NCI-H226 (cell line): ENCODE measurements around the gene ZNF710.

Experiments
- DNase-seq: peaks from one replicate; pipeline ENCODE4 v3.0.0-alpha.2; 2015

ZNF710 gene

DNA sequence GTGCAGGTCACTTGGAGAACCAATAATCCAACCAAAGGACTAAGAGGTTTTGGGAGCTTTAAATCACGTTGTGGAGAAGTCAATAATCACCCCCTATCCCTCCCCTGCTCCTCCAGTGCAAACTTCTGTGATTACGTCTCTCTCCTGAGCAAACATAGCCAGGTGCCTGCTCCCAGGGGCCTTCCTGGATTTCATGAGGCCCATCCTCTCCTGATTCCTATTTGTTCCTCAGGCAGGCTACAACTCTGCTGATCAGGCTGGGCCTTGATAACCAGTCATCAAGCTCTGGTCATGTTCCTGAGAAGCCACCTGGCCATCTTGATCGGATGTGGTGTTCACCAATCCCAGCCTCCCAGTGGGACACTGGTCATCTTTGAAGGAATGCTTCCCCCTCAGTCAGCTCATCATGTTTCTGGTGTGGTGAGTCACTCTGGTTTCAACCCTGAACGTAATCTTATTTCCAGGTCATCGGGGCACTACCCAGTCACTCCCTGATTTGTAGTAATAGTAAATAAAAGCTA lies 2.9 kb upstream of the ZNF710 start:
- peak; percentile 85 for DNase-seq

DNA sequence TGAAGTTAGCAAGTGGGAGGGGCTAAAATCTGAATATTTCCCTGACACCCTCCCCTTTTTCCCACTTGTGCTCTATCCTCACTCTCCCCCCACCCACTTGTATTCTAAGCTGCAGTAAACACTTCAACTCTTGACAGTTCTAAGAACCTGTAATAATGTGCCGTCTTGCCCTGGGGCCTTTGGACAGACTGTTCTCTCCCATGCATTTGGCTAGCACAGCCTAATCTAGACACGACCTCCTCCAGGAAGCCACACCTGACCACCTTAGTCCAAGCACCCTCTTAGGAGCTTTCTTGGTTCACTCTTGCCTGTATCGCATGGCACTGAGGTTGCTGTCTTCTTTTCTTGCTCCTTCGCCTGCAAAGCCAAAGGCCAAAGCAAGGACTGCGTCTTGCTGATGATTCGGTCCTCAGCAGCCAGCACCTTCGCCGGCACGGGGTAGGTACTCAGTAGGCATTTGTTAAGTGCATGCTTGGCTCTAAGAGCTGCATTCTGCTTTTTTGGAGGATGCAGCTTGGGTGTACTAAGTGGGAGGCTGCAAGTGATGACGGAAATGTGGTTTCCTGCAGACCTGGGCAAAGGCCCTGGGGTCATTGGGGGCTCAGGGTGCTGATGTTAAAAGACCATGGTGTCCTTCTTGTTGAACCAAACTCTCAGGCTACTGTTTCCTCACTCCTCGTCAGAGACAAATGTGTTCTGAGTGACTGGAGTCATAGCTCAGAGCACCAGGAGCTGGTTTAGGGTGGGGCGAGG lies 2.0 kb upstream of the ZNF710 start:
- DNase-seq: no peak

DNA sequence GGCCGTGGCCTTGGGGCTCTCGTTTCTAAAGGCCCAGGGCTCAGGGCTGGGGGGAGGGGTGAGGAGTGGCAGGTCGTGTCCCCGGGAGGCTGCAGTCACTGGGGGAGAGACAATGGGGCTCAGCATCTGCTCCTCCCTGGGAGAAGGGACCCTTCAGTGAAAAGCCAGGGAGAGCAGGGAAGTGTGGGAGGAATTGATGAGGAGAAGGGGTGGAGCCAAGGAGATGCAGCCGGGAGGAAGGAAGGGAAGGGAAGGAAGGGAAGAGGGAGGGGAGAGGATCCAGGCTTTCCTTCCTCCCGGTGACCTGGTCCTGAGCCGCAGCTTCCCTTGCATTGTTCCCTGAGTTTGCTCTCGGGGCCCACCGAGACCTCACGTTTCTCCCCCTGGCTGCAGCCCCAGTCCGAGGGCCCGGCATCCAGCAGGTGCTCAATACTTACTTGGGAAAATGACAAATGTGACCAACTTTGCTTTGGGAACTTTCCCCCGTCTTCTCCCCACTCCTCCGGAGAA lies 1.4 kb upstream of the ZNF710 start:
- DNase-seq: no peak

DNA sequence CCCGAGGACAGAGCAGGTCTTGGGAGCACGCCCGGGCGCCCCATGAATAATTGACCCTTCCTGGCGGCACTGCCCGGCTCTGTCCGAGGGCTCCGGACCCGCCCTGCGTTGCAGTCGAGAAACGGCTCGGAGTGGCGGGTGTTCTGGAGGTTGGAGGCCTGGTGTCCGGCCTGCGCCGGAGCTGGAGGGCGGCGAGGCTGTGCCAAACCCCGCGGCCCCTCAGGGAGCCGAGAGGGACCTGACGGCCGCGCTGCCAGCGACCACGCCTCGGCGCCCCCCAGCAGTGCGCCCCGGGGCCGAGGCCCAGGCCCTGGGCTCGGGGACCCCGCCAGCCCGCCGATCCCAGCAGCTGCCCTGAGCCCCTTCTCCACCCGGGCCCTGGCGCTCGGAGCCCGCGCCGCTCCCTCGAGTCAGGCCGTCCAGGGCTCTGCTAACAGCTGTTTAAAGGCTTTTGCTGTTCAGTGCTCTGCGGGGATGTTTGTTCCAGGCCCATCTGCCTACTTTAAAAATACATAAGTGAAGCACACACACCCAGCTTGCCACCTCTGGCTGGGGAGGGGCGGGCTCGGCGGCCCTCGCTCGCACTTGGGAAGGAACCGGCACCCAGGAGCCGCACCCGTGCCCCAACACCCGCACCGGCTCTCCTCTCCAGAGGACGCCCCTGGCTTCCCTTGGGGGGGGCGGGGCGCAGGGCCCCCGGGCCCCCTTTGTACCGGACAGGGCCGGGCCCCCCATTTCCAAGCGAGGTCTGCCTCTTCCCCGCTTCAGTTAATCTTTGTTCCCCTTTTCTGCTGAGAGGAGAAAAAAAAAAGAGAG lies 730 bp upstream of the ZNF710 start:
- DNase-seq: no peak

DNA sequence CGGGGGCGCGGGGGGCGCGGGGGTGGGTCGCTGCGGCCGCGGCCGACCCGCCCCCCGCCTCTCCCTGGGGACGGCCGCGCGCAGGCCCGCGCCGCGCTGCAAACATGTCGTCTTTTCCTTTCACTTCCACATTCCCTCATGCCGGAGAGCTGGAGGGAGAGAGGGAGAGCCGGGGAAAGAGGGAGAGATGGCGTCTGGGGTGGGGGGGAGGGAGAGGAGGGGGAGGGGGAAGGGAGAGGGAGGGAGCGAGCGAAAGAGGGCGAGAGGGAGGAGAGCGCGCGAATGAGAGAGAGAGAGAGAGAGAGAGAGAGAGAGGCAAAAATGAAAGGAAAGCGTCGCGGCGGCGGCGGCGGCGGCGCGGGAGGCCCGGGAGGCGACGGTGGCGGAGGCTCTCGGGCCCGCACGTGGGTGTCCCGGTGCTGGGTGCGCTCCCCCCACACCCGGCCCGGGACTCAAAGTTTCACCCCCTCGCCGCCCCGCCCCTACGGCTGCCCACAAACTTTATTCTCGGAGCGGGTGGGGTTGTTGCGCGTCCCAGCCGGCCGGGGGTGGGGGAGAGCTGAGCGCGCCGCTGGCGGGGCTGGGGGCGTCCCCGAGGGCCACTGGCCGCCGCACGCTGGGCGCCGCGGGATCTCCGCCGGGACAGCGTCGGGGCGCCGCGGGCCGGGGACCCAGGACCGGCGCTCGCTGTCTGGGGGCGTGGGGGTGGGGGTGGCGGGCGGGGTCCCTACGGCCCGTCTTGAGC lies 731 bp downstream of the ZNF710 start:
- DNase-seq: peak; percentile 46

DNA sequence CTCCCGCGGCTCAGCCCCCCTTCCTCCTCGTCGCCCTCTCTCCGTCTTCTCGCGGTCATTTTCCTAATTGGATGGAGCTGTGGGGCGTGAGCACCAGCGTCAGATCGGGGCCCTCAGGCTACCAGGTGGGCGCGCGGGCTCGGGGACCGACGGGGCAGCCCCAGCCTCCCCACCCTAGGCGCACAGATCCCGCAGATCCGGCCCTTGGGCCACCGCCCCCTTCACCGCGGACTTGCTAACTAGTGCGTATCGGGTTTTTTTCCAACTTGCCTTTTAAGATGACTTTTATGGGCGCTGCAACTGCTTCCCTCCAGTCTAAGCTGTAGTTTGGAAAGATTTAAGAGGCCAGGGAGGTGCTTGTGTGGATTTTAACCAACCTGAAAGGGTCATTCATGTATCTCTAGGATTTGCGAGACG lies 1.3 kb downstream of the ZNF710 start:
- peak; percentile 36 for DNase-seq

DNA sequence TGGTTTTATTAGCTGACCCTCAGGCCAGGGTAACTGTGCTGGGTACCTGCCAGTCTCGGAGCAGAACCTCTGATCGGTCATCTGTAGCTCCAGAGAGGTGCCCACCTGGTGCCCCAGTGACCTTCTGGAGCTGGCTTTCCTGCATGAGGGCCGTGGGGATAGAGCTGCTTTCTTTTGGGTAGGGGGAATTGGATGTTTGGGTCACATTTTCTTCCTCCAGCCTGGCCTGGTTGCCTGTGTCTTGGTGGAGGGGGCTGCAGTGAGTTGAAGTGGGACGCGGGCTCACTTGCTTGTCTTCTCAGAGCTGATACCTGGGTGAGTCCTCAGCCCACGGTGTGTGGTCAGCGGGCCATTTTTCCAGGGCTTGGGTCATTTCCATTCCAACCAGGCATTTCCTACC lies 2.6 kb downstream of the ZNF710 start:
- no peak for DNase-seq

DNA sequence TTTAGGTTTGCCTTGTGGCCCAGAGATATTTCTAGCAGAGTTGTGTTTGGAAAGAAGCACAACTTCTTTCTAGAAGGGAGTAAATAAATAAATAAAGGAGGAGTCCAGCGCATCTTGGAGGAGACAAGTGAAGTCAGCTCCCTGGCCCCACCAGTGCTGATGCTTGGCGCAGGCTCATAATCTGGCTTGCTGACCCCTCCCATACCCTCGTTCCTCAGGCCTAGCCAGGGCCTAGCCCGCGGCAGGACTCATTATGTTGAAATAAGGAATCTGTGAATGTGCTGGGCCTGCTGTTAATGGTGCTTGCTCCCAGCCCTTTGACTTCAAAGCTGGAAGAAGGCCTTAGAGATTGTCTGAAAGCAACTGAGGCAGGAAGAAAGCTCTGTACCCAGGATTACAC lies 3.1 kb downstream of the ZNF710 start:
- DNase-seq: no peak

DNA sequence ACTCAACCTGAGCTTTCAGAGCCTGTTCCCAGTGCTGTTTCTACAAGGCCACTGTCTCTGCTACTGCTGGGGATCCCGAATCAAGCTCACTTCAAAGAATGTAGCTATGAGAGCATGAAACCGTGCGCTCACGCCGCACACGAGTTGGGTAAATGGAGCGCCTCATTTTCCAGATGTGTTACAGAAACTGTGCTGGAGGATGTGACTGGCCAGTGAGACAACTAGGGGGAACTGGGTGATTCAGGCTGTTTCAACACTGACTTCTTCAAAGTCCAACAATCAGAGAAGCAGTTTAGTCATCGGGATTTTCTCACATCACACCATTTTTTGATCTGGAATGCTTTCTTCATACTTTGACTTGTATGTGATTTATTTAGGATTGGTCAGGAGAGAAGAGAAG lies 3.5 kb downstream of the ZNF710 start:
- DNase-seq: peak; percentile 96

DNA sequence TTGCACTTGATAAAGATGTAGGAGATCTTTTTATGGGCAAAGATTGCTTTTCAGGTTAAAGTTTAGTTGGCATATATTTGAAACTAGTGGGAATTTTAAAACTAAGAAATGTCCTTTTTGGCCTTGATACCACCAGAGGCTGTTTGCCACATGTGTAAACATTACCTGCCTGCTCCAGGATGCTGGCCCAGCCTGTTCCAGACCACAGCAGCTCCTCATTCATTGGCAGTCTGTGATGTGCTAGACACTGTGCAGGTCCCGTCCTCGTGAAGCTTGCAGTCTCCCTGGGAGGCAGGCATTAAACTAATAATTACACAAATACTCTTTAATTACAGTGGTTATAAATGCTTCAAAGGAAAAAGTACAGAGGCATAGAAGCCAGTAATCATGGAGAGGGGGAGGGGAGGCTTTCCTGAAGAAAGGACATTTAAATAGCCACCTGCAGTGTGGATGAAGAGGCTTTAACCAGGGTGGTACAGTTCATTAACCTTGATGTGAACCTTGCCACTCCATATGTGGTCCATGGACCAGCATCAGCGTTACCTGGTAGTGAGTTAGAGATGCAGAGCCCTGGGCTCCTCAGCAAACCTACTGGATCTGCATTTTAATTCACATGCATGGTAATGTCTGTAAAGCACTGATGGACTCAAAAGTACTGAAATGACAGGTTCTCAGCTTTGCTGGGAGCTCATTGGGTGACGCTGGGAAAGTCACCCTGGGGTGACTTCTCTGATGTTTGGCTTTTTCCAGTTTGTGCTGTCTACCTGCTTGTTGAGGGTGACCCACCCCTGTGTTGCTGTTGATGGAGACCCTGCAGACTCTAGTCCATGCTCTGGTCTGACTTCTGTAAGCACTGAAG lies 5.3 kb downstream of the ZNF710 start:
- DNase-seq: no peak

DNA sequence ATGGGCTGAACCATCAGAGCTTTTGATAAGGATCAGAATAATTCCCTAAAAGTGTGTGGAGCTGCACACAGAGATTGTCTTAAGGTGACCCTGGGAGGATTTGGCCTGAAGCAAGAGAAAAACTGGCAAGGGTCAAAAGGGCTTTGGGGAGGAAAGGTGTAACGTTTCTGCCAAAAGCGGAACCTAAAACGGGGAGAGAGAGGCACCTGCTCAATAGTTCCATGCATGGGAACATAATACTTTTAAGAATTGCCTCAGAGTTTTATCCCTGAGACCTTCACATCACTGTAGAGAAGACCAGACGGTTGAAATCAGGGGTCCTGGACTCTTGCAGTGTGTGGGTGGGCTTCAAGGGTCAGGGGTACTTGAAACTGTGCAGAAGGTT lies 5.9 kb downstream of the ZNF710 start:
- DNase-seq: no peak

DNA sequence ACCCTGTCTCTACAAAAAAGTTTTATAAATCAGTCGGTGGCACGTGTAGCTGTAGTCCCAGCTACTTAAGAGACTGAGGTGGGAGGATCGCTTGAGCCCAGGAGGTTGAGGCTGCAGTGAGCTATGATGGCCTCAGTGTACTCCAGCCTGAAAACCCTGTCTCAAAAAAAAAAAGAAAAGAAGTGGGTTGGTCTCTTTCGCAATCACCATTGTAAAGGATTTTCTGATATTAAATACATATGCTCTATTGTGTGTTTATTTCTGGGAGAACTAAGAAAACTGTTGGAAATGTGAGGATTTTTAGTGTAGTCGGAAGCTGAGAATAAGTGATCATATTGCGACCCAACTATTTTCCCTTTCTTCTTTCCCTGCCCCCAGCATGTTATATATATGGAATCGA lies 7.5 kb downstream of the ZNF710 start:
- DNase-seq: no peak

DNA sequence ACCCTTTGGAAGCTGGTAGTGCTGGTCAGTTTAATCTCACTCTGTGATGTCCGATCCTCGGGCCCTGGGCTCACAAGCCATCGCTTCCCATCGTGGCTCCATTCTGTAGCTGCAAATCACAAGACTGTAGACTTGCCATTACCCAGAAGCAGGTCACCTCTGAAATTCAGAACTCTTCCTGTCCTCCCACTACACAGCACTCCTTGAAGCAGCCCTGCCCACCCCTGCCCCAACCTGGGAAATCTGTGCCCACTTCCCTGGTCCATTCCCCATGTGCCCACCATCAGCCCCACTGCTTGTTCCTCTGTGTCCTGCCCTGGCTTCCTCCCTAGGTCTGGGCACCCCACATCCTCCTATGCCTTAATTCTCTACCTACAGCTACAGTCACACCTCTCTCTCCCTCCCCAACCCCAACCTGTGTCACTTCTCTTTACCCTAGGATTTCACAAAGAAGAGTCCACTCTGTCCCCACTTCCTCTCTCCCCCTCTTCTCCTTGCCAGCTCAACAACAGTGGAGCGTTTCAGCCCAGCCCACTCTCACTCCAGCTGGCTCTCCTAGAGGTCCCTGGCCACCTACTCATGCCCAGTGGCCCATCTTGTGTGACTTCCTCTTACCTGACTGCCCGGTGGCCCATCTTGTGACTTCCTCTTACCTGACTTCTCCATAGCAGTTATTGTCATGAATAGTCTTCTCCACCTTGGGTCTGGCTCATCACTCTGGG lies 8.3 kb downstream of the ZNF710 start:
- no peak for DNase-seq

DNA sequence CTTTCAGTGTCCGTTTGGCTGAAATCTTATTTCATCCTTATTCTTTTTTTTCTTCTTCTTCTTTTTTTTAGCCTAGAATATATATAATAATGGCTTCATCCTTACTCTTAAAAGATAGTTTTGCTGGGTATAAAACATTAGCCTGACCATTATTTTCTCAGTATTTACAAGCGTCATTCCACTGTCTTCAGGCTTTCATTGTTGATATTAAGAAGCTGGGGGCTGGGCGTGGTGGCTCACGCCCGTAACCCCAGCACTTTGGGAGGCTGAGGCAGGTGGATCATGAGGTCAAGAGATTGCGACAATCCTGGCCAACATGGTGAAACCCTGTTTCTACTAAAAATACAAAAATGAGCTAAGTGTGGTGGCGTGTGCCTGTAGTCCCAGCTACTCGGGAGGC lies 10.6 kb downstream of the ZNF710 start:
- no peak for DNase-seq

DNA sequence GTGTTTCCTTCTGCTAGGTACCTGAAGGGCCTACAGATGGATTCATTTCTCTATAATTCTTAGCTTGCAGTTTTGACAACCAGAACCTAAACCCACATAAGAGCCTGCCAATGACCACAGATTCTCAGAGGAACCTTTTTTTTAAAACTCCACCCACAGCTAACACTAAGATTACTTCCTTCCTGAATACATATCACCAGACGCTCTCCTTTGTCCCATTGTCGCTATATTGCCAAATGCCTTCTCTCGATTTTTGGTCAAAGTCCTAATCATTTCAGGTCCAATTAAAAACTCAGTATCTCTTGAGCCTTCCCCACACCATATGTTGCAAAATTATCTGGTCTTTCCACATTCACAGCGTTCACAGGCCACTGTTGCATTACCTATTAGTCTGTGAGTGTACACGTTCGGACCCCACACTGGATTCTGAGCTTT lies 12.4 kb downstream of the ZNF710 start:
- DNase-seq: no peak

DNA sequence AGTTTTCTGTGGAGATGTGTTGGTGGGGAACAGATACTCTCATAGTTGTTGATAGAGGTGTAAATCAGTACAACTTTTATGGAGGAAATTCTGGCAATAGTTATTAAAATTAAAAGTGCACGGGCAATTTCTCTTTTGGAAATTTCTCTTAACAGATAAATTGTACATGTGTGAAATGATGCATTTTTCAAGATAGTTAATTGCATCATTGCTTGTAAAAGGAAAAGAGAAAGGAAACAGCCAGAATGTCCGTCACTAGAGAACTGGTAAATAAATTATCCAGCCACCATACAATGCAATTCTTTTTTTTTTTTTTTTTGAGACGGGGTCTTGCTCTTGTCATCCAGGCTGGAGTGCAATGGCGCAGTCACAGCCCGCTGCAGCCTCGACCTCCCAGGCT lies 14.2 kb downstream of the ZNF710 start:
- no peak for DNase-seq

DNA sequence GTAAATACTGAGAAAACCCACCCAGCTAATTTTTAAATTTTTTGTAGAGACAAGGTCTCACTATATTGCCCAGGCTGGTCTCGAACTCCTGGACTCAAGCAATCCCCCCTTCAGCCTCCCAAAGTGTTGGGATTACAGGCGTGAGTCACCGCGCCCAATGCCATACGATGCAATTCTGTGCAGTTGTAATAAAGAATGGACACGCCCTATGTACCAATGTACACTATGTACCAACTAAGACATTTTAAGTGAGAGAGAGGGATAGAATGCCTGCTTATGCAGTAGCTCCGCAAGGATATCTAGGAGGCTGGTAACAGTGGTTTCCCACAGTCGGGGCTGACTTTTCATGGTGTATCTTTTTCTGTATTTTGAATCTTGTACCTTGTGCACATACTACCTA lies 14.6 kb downstream of the ZNF710 start:
- DNase-seq: no peak

DNA sequence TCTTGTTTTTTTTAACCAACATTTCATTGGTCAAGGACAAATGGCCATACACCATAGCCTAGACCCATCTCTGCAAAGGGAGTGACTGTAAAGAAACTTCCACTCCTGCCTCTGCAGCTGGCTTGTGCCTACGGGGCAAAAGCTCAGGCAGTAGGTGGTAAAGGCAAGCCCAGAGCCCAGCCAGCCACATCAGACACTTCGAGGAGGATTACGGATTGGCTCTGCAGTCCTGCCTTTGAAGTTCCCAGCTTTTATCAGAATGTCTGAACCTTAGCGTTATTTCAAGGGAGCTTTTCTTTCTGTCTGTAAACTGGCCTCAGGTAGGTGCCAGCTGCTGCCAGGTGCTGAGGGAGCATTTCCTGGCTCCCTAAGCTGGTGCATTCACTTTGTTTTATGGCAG lies 15.6 kb downstream of the ZNF710 start:
- DNase-seq: no peak

DNA sequence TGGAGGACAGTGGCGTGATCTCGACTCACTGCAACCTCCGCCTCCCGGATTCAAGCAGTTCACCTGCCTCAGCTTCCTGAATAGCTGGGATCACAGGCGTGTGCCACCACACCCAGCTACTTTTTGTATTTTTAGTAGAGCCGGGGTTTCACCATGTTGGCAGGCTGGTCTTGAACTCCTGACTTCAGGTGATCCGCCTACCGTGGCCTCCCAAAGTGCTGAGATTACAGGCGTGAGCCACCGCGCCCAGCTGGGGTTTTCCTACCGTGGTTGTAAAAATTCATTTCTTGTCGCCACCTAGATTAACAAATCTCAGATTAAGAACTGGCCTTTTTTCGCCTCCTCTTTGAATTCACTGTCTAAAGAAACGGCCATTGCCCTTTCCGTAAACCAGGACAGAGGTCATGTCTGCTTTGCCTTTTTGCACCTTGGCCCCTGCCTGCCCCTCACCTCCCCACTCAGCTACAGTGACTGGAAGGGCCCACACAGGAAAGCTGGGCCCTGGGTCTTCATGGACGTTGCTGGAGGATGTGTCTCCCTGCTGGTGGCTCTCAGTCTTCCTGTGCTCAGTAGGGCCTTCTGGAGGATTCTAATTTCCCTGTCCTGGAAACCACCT lies 17.2 kb downstream of the ZNF710 start:
- no peak for DNase-seq

DNA sequence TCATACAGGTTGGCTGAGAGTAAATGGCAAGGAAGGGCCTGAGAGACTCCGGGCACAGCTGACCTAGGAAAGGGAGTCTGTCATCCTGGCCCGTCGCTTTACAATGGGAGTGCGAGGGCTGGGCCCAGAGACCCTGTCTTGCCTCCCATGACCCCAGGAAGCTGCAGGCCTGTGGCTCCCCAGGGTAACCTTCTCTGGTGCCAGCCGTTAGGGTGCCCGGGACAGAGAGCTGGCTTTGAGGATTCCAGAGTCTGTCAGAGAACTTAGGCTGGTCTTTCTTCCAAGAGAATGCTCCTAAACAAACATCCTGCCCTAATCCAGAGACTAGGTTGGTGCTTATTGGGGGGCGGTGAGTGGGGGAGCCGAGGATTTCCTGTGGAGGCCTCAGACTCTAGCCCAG lies 18.5 kb downstream of the ZNF710 start:
- no peak for DNase-seq
